ENCODE data around the gene DVL3.

The DVL3 gene

GRCh38 chr3:184203526-184203925 lies 48.3 kb downstream of the DVL3 start:
- DNase-seq (ENCODE audit: low read depth): no peak
- in situ Hi-C loops (cut with HindIII; ENCODE audit: low sequenced_read_pairs): no loop called here
- no peak for TF ChIP-seq CTCF (IDR thresholded peaks at IDR 0.05; ENCODE audit: low read depth, low read length, missing control alignments)
- no peak overlapping the region for H3K4me3 ChIP-seq (ENCODE audit: low read depth, low read length)

GRCh38 chr3:184209146-184209923 lies 54.2 kb downstream of the DVL3 start:
- in situ Hi-C loops (cut with HindIII; ENCODE audit: low sequenced_read_pairs): no loop called here
- H3K4me3 ChIP-seq (ENCODE audit: low read depth, low read length): no peak overlapping the region

DNA sequence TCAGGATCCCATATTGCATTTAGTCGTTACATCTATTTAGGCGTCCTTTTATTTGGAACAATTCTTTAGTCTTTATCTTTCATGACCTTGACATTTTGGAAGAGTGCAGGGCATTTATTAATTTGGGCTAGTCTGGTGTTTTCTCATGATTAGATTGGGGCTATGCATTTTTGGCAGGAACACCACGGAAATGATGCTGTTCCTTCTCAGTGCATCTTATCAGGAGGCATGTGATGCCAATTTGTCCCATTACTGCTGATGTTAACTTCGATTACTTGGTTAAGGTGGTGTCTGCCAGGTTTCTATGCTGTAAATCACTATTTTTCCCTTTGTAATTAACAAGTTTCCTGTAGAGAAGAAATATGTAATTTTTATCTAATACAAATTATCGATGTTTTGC lies 56.1 kb downstream of the DVL3 start:
- H3K4me3 ChIP-seq (ENCODE audit: low read depth, low read length): no peak overlapping the region
- no peak for DNase-seq (ENCODE audit: low read depth)
- in situ Hi-C loops (cut with HindIII; ENCODE audit: low sequenced_read_pairs): no loop called here
- no peak for TF ChIP-seq CTCF (IDR thresholded peaks at IDR 0.05; ENCODE audit: low read depth, low read length, missing control alignments)

More at GRCh38 chr3:184209146-184209923, 54.2 kb downstream of the DVL3 start:
- no peak for DNase-seq (ENCODE audit: low read depth)
- no peak for TF ChIP-seq CTCF (IDR thresholded peaks at IDR 0.05; ENCODE audit: low read depth, low read length, missing control alignments)

- in situ Hi-C loops (cut with HindIII; ENCODE audit: low sequenced_read_pairs): no loop called here
Measured at GRCh38 chr3:184211718-184212117, 56.5 kb downstream of the DVL3 start.

DNA sequence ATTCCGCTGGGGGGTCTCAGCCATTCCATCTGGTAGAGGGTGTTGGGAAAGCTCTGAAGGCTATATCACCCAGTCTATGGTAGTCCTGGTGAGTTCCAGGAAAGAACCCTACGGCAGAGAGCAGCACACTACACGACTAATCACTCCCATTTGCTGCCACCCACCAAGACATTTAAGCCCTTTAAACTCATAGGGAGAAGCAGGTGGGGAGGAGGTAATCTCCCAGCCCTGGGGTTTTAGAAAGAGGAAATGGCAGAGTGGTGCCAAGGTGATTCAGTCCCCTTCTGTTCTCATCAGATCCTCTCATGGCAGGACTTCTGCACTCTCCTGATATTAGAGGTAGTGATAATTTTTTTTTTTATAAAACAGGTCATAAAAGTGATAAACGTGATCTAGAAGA lies 63.6 kb downstream of the DVL3 start:
- TF ChIP-seq CTCF (IDR thresholded peaks at IDR 0.05; ENCODE audit: low read depth, low read length, missing control alignments): no peak
- in situ Hi-C loops (cut with HindIII; ENCODE audit: low sequenced_read_pairs): no loop called here
- DNase-seq (ENCODE audit: low read depth): no peak
- no peak overlapping the region for H3K4me3 ChIP-seq (ENCODE audit: low read depth, low read length)

More at GRCh38 chr3:184211718-184212117, 56.5 kb downstream of the DVL3 start:
- no peak overlapping the region for H3K4me3 ChIP-seq (ENCODE audit: low read depth, low read length)
- DNase-seq (ENCODE audit: low read depth): no peak
- no peak for TF ChIP-seq CTCF (IDR thresholded peaks at IDR 0.05; ENCODE audit: low read depth, low read length, missing control alignments)

DNA sequence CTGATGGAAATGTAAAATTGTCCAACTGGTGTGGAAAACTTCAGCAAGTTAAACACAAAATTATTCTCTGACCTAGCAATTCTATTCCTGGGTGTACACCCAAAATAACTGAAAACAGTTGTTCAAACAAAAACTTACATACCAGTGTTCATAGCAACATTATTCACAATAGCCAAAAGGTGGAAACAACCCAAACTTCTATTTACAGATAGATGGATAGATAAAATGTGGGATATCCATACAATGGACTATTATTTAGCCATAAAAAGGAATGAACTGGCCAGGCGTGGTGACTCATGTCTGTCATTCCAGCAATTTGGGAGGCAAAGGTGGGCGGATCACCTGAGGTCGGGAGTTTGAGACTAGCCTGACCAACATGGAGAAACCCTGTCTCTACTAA lies 67.3 kb downstream of the DVL3 start:
- in situ Hi-C loops (cut with HindIII; ENCODE audit: low sequenced_read_pairs): no loop called here
- no peak for TF ChIP-seq CTCF (IDR thresholded peaks at IDR 0.05; ENCODE audit: low read depth, low read length, missing control alignments)
- no peak overlapping the region for H3K4me3 ChIP-seq (ENCODE audit: low read depth, low read length)
- DNase-seq (ENCODE audit: low read depth): no peak

Data from astrocyte of the cerebellum (primary cell).